ENCODE results near the gene VANGL1.

VANGL1 gene

DNA sequence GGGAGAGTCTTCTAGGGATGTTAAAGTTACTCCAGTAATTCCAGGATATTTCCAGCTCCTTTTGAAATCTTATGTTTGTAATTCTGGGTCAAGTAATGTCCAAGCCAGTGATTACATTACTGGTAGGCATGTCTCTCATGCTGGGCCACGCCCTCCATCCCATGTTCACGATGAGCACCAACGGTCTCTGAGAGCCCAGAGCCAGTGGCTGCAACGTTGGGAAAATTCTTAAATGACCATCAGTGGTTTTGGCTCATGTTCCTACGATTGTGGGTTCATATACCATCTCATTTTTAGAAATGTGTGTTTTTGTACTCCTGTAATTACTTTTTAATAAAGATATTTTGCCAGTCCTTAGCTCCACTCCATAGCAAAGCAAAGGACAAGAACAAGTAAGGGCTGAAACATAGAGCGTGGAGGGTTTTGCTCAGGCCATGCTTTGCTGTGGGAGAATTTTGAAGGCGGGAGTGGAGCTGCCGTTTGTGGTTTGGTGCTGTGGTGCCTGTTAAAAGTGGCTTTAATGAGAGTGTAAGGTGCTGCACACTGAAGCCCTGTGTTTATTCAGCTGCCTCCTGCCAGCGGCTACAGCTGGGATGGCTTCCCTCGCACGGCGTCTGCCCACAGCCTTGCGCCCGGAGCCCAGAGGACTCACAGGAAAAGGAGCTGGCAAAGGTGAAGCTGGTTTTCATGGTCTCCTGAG, 28.9 kb downstream of the VANGL1 start:
- H3K14ac ChIP-seq (ENCODE audit: low read length in 2 of 2), result no peak overlapping the region
- H3K79me1 ChIP-seq (replicated peaks; ENCODE audit: low read length, poor library complexity, severe bottlenecking), result peaks cover 45% of the 10 kb centered on the region
- peak overlapping the region; percentile 46 to 54 for H3K18ac ChIP-seq (ENCODE audit: low read depth in 1 of 2, low read length in 2 of 2)
- 79% methylated on average over 13 of the region's 14 CpGs for WGBS
- peak overlapping the region; percentile 87 for H3K27ac ChIP-seq (ENCODE audit: low read length, poor library complexity, severe bottlenecking)
- no peak for DNase-seq
- H2BK120ac ChIP-seq (ENCODE audit: low read depth, low read length), result no peak overlapping the region
- H3K4me2 ChIP-seq (ENCODE audit: low read length, poor library complexity, severe bottlenecking), result peak overlapping the region; percentile 49
- peaks cover 16% of the 10 kb centered on the region for H3K9me3 ChIP-seq (ENCODE audit: control insufficient read depth, low read length)
- H2BK5ac ChIP-seq (ENCODE audit: low read depth, low read length, poor library complexity, severe bottlenecking), result no peak overlapping the region
- no peak overlapping the region for H3K4ac ChIP-seq (ENCODE audit: low read depth in 1 of 2, low read length in 2 of 2)
- no peak overlapping the region for H2AK5ac ChIP-seq (ENCODE audit: low read length, severe bottlenecking)
- no peak overlapping the region for H2BK15ac ChIP-seq (ENCODE audit: low read depth, poor library complexity, severe bottlenecking)
- no peak overlapping the region for H2AFZ ChIP-seq (ENCODE audit: low read depth, low read length)
- H3K36me3 ChIP-seq (ENCODE audit: control insufficient read depth in 1 of 2, insufficient read depth in 2 of 2, low read depth in 1 of 2, low read length in 2 of 2), result peaks cover 15 to 41% of the 10 kb centered on the region in 2 experiments
- no peak overlapping the region for H4K91ac ChIP-seq (ENCODE audit: low read length)
- H4K8ac ChIP-seq (ENCODE audit: low read length), result no peak overlapping the region
- no peak overlapping the region for H3K23ac ChIP-seq (ENCODE audit: low read length in 2 of 2)
- H3K4me1 ChIP-seq (ENCODE audit: control insufficient read depth, insufficient read depth, low read depth, low read length), result peaks cover 22% of the 10 kb centered on the region
- H3K4me3 ChIP-seq (ENCODE audit: insufficient read depth in 1 of 2, low read depth in 1 of 2, low read length in 2 of 2), result no peak overlapping the region
- no peaks in the 10 kb centered on the region for H3K27me3 ChIP-seq (ENCODE audit: control insufficient read depth in 1 of 2, insufficient read depth in 1 of 2, low read length in 2 of 2)
- peak overlapping the region in 1 of 2 experiments; percentile 64 for H2BK12ac ChIP-seq (ENCODE audit: low read length in 2 of 2)
- no peak overlapping the region for H3K9ac ChIP-seq (ENCODE audit: low read length)

DNA sequence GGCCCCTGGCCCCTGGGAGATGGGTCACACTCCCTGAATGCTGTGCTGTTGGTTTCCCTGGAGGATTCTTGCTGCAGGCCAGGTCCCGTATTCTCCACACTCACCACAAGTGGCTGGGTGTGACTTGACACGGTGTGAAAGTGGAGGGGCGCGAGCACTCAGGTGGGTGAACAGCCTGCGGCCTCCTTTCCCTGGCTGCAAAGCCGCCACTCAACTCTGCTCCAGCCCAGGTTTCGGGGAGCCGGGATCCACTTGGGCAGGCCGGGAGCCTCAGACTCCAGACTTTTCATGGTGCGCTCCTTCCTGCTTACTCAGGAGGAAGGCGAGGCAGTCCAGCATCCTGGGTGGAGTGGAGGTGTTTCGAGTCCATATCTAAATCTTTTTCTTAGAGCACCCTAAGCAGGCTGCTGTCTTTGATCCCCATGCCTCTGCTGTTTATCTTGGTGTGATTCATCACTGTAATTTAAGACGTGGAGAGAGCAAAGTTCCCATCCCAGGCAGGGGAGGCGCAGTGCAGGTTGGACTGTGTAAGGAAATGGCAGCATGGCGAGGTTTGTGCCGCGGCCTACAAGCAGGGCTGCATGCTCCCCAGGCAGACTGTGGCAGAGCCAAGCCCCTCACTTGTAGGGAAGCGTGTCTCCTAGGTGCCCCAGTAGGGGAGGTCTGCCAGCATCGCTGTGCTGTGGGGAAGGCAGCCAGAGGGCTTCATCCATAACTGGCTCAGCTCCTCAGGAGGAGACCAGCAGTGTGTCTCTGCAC, 29.6 kb downstream of the VANGL1 start:
- DNase-seq, result no peak
- H3K27me3 ChIP-seq (ENCODE audit: control insufficient read depth in 1 of 2, insufficient read depth in 1 of 2, low read length in 2 of 2), result no peaks in the 10 kb centered on the region

DNA sequence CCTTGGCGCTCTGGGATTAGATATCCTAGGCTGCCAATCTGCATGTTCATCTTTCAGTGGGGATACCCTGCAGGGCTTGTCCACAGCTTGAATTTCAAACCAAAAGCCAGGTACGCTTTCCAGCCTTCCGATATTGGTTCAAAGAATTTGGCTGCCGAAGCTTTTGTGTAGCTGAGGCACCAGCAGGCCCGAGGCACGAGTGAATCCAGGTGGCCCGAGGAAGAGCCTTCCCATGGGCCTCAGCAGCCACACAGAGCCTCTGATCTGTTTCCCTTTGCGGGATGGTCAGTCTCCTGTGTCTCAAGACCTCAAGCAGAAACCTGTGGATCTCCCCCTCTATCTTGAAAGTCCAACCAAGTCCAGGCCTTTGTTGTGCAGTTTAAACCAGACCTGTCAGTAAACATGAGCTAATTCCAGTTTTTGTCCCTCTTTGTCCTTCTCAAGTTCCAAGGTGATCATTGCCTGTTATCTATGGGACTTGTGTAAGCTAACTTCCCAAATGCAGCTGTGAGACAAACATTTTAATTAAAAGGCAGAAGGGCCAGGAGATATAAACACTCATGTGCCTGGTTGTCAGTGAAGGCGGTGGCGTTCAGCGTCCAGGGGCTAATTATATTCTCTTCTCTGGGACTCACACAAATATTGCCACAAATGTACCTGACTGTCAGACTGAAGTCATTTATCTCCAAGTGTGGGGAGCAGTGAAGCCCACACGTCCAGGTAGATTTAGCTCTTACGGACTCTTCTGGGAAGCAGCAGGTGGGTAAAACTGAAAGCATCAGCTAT, 30.6 kb downstream of the VANGL1 start:
- H3K36me3 ChIP-seq (ENCODE audit: control insufficient read depth in 1 of 2, insufficient read depth in 2 of 2, low read depth in 1 of 2, low read length in 2 of 2), result peaks cover 1 to 24% of the 10 kb centered on the region in 2 experiments
- peak overlapping the region; percentile 12 for H4K91ac ChIP-seq (ENCODE audit: low read length)
- no peak overlapping the region for H4K8ac ChIP-seq (ENCODE audit: low read length)
- no peak overlapping the region for H2BK12ac ChIP-seq (ENCODE audit: low read length in 2 of 2)
- H3K4me3 ChIP-seq (ENCODE audit: insufficient read depth in 1 of 2, low read depth in 1 of 2, low read length in 2 of 2), result no peak overlapping the region
- WGBS, result 97% methylated on average over 13 of the region's 13 CpGs
- H2BK15ac ChIP-seq (ENCODE audit: low read depth, poor library complexity, severe bottlenecking), result no peak overlapping the region
- H2AFZ ChIP-seq (ENCODE audit: low read depth, low read length), result no peak overlapping the region
- no peak overlapping the region for H3K14ac ChIP-seq (ENCODE audit: low read length in 2 of 2)
- no peak overlapping the region for H2BK5ac ChIP-seq (ENCODE audit: low read depth, low read length, poor library complexity, severe bottlenecking)
- H3K9me3 ChIP-seq (ENCODE audit: control insufficient read depth, low read length), result peaks cover 14% of the 10 kb centered on the region
- DNase-seq, result no peak
- H3K9ac ChIP-seq (ENCODE audit: low read length), result no peak overlapping the region
- H2BK120ac ChIP-seq (ENCODE audit: low read depth, low read length), result no peak overlapping the region
- H3K79me1 ChIP-seq (replicated peaks; ENCODE audit: low read length, poor library complexity, severe bottlenecking), result peaks cover 35% of the 10 kb centered on the region
- H3K23ac ChIP-seq (ENCODE audit: low read length in 2 of 2), result no peak overlapping the region
- no peak overlapping the region for H3K27ac ChIP-seq (ENCODE audit: low read length, poor library complexity, severe bottlenecking)
- H3K4me2 ChIP-seq (ENCODE audit: low read length, poor library complexity, severe bottlenecking), result no peak overlapping the region
- peaks cover 29% of the 10 kb centered on the region for H3K4me1 ChIP-seq (ENCODE audit: control insufficient read depth, insufficient read depth, low read depth, low read length)
- H3K4ac ChIP-seq (ENCODE audit: low read depth in 1 of 2, low read length in 2 of 2), result no peak overlapping the region
- H3K27me3 ChIP-seq (ENCODE audit: control insufficient read depth in 1 of 2, insufficient read depth in 1 of 2, low read length in 2 of 2), result no peaks in the 10 kb centered on the region
- H2AK5ac ChIP-seq (ENCODE audit: low read length, severe bottlenecking), result peak overlapping the region; percentile 55
- H3K18ac ChIP-seq (ENCODE audit: low read depth in 1 of 2, low read length in 2 of 2), result no peak overlapping the region

More for the DNA sequence above, 29.6 kb downstream of the VANGL1 start:
- peak overlapping the region; percentile 87 for H3K27ac ChIP-seq (ENCODE audit: low read length, poor library complexity, severe bottlenecking)
- no peak overlapping the region for H2AK5ac ChIP-seq (ENCODE audit: low read length, severe bottlenecking)
- H3K9ac ChIP-seq (ENCODE audit: low read length), result no peak overlapping the region
- H3K4me1 ChIP-seq (ENCODE audit: control insufficient read depth, insufficient read depth, low read depth, low read length), result peaks cover 23% of the 10 kb centered on the region
- H3K4ac ChIP-seq (ENCODE audit: low read depth in 1 of 2, low read length in 2 of 2), result no peak overlapping the region
- H2BK12ac ChIP-seq (ENCODE audit: low read length in 2 of 2), result peak overlapping the region in 1 of 2 experiments; percentile 64
- peaks cover 40% of the 10 kb centered on the region for H3K79me1 ChIP-seq (replicated peaks; ENCODE audit: low read length, poor library complexity, severe bottlenecking)
- H4K8ac ChIP-seq (ENCODE audit: low read length), result no peak overlapping the region
- H4K91ac ChIP-seq (ENCODE audit: low read length), result peak overlapping the region; percentile 36
- H3K9me3 ChIP-seq (ENCODE audit: control insufficient read depth, low read length), result peaks cover 16% of the 10 kb centered on the region
- H3K4me2 ChIP-seq (ENCODE audit: low read length, poor library complexity, severe bottlenecking), result peak overlapping the region; percentile 49
- no peak overlapping the region for H2BK120ac ChIP-seq (ENCODE audit: low read depth, low read length)
- H2AFZ ChIP-seq (ENCODE audit: low read depth, low read length), result no peak overlapping the region
- H3K14ac ChIP-seq (ENCODE audit: low read length in 2 of 2), result peak overlapping the region in 1 of 2 experiments; percentile 46
- peaks cover 9 to 34% of the 10 kb centered on the region in 2 experiments for H3K36me3 ChIP-seq (ENCODE audit: control insufficient read depth in 1 of 2, insufficient read depth in 2 of 2, low read depth in 1 of 2, low read length in 2 of 2)
- no peak overlapping the region for H3K4me3 ChIP-seq (ENCODE audit: insufficient read depth in 1 of 2, low read depth in 1 of 2, low read length in 2 of 2)
- no peak overlapping the region for H3K23ac ChIP-seq (ENCODE audit: low read length in 2 of 2)
- no peak overlapping the region for H2BK5ac ChIP-seq (ENCODE audit: low read depth, low read length, poor library complexity, severe bottlenecking)
- peak overlapping the region; percentile 46 to 54 for H3K18ac ChIP-seq (ENCODE audit: low read depth in 1 of 2, low read length in 2 of 2)
- no peak overlapping the region for H2BK15ac ChIP-seq (ENCODE audit: low read depth, poor library complexity, severe bottlenecking)
- WGBS, result 90% methylated on average over 17 of the region's 19 CpGs

Data from mesenchymal stem cell (in vitro differentiated cells and primary cell).